ENCODE results near the gene OR51E2. TPM values are rescaled to one million over a fixed set of nuclear protein-coding genes. Genes with fewer than 3 reads are reported as not detected.
A peak's percentile ranks its signal among the peaks of the same experiment; 100 is the strongest.

The OR51E2 gene
- total RNA-seq, 1 donor from 2014 or later: 0.45 TPM

DNA sequence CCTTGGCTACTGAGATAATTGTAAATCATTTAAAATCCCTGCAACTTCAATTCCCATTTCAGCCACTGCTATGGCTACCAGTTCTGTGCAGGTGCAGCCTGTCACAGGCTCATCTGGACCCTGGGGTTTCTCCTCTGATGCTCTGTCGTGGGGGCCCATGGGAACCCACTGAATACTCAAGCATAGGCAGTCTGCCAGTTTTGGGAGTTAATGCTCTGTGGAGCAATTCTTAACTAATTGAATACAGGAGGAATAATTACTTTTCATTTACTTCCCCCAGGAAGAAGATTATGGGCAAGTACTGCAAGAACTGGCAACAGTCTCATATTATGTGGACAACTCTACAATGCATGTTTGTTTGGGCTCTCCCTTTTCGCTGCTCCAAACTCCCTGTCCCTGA, 25.9 kb downstream of the OR51E2 start:
- ATAC-seq: no peak
- intact Hi-C loops (cut with DNase I): no loop called here
- no peak for DNase-seq (ENCODE audit: low spot score)

DNA sequence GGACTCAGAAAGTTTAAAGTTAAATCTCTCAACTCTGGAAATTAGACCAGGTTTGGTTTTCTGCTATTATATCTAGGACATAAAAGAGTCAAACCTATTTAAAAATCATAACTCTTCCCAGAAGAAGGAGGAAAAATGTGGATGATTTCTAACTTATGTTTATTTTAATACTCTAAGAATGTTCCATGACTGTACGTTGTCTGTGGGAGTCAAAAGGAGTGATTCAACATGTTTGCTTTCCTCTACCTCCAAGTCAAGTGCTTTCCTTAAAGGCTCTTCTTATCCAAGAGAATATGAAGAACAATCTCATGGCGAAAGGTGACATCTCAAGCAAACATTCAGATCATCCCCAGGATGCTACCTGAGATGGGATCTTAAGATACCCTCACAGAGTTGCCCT, 32.2 kb downstream of the OR51E2 start:
- DNase-seq (ENCODE audit: low spot score) (no peak), ATAC-seq (no peak)
- intact Hi-C loops (cut with DNase I): no loop called here

GRCh38 chr11:4664786-4665185, 32.9 kb downstream of the OR51E2 start:
- intact Hi-C loops (cut with DNase I): no loop called here

GRCh38 chr11:4664183-4664582, 33.5 kb downstream of the OR51E2 start:
- DNase-seq (ENCODE audit: low spot score) (no peak), ATAC-seq (no peak)
- intact Hi-C loops (cut with DNase I): no loop called here

More at GRCh38 chr11:4664786-4665185, 32.9 kb downstream of the OR51E2 start:
- ATAC-seq (no peak), DNase-seq (ENCODE audit: low spot score) (no peak)

DNA sequence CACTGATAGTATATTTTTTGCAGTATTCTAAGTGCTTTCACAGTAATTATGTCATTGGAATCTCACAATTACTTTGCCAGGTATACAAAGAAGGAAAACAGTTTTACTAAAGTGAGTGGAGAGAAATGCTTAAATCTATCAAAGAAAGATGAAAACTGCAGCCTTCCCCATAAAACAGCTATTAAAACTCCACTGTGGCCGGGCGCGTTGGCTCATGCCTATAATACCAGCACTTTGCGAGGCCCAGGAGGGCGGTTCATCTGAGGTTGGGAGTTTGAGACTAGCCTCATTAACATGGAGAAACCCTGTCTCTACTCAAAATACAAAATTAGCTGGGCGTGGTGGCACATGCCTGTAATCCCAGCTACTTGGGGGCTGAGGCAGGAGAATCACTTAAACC, 34.8 kb downstream of the OR51E2 start:
- intact Hi-C loops (cut with DNase I): no loop called here
- ATAC-seq (no peak), DNase-seq (ENCODE audit: low spot score) (no peak)

GRCh38 chr11:4658629-4659445, 38.8 kb downstream of the OR51E2 start:
- intact Hi-C loops (cut with DNase I): no loop called here
- DNase-seq (ENCODE audit: low spot score): no peak
- no peak for ATAC-seq

DNA sequence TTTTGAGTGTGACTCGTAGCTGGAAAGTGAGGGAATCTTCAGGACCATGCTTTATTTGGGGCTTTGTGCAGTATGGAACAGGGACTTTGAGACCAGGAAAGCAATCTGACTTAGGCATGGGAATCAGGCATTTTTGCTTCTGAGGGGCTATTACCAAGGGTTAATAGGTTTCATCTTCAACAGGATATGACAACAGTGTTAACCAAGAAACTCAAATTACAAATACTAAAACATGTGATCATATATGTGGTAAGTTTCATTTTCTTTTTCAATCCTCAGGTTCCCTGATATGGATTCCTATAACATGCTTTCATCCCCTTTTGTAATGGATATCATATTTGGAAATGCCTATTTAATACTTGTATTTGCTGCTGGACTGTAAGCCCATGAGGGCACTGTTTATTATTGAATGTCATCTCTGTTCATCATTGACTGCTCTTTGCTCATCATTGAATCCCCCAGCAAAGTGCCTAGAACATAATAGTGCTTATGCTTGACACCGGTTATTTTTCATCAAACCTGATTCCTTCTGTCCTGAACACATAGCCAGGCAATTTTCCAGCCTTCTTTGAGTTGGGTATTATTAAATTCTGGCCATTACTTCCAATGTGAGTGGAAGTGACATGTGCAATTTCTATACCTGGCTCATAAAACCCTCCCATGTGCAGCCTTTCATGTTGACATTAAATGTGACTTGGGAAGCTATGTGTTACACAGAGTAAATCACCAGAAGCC, 42.9 kb downstream of the OR51E2 start:
- DNase-seq (ENCODE audit: low spot score): no peak
- no peak for ATAC-seq
- intact Hi-C loops (cut with DNase I): no loop called here

GRCh38 chr11:4647766-4648165, 49.9 kb downstream of the OR51E2 start:
- DNase-seq (ENCODE audit: low spot score) (no peak), ATAC-seq (peak; percentile 94)
- intact Hi-C loops (cut with DNase I): no loop called here

- DNase-seq (ENCODE audit: low spot score): no peak
- intact Hi-C loops (cut with DNase I): no loop called here
- no peak for ATAC-seq
These were observed 51.7 kb downstream of the OR51E2 start for GRCh38 chr11:4645974-4646373.

GRCh38 chr11:4644233-4644632, 53.4 kb downstream of the OR51E2 start:
- DNase-seq (ENCODE audit: low spot score): no peak
- no peak for ATAC-seq
- intact Hi-C loops (cut with DNase I): no loop called here

GRCh38 chr11:4643682-4644081, 54.0 kb downstream of the OR51E2 start, which contains the start of gene OR51E1:
Gene OR51E1, plus strand, starts transcription at chr11:4643982. Its CDS starts 8,545 bp downstream, at chr11:4652527.
- ATAC-seq (no peak), DNase-seq (ENCODE audit: low spot score) (no peak)
- intact Hi-C loops (cut with DNase I): no loop called here

DNA sequence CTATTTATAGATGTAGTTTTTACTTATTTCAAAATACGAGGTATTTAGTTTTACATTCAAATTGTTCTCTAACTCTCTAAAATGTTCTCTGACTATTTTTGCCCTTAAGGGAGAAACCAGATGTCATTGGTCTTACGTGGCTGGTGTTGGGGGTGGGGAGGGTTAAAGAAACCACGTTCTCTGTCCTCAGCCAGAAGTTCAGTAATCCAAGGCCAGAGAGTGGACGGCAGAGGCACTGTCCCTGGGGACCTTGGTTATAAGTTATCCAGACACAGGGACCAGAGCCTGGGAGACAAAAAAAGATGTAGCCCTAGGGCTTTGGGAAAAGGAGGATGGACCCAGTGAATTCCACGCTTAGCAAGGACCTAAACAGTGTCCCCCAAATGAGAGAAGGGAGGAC, 54.6 kb downstream of the OR51E2 start:
- no peak for ATAC-seq
- no peak for DNase-seq (ENCODE audit: low spot score)
- intact Hi-C loops (cut with DNase I): no loop called here

DNA sequence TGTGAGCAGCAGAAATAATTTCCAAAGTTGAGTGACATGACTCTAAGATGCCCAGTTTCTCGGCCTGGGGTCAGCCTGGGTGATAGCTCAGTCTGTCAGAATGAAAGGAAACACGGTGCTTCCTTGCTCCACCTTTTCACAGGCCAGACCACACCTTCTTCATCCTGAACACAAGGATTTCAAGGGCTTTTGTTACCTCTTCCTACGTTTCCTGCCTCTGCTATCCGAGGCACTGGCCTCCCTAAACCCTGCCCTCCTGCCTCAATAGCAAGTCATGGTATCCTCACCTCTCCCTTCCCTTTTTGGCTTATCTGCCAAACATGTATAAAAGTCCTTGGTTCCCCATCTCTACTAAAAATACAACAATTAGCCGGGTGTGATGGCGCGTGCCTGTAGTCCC, 55.6 kb downstream of the OR51E2 start:
- DNase-seq (ENCODE audit: low spot score): no peak
- intact Hi-C loops (cut with DNase I): no loop called here
- ATAC-seq: no peak

- intact Hi-C loops (cut with DNase I): no loop called here
- DNase-seq (ENCODE audit: low spot score) (no peak), ATAC-seq (no peak)
These were observed 56.2 kb downstream of the OR51E2 start for GRCh38 chr11:4641501-4641900.

- ATAC-seq (no peak), DNase-seq (ENCODE audit: low spot score) (no peak)
- intact Hi-C loops (cut with DNase I): no loop called here
These were observed 57.7 kb downstream of the OR51E2 start for GRCh38 chr11:4639931-4640330.

- ATAC-seq: no peak
- no peak for DNase-seq (ENCODE audit: low spot score)
- intact Hi-C loops (cut with DNase I): no loop called here
These were observed 60.0 kb downstream of the OR51E2 start for GRCh38 chr11:4637662-4638047.

- ATAC-seq: peak; percentile 94
- peak; percentile 84 for DNase-seq (ENCODE audit: low spot score)
- intact Hi-C loops (cut with DNase I): no loop called here
These were observed 60.5 kb downstream of the OR51E2 start, which contains the start of gene OR51D1 for GRCh38 chr11:4636962-4637661. Gene OR51D1, plus strand, starts transcription at chr11:4637477. Its CDS starts 2,314 bp downstream, at chr11:4639791.

DNA sequence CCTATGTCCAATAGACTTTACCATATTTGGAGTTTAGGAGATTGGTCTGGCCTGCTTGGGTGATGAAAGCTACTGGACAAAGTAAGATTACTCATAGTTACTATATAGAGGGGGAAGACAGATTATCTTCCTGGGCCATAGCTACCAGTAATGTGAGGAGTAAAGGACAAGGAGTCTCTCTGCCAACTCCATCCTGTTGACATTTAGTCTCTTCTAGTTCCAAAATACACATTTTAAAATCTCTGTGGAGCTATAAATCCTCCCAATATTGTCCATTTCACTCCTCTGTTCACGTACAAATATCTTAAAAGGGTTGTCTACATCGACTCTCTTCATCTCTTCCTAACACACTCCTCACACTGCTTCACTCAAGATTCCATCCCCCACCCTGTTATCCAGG, 61.5 kb downstream of the OR51E2 start:
- DNase-seq (ENCODE audit: low spot score) (no peak), ATAC-seq (no peak)
- intact Hi-C loops (cut with DNase I): no loop called here

All from sciatic nerve (tissue), 2 donors.